SKM-1 (cell line): Measurements from ENCODE around the gene EFHC1.

Experiments used
- DNase-seq: peaks from one replicate; lab custom pipeline; 2025; ENCODE audit not compliant: unreplicated experiment; lab: John Stamatoyannopoulos, UW

The EFHC1 gene

GRCh38 chr6:52551483-52552277, 131.5 kb downstream of the EFHC1 start:
- no peak for DNase-seq

- no peak for DNase-seq
Measured at GRCh38 chr6:52552278-52552643, 132.1 kb downstream of the EFHC1 start.

GRCh38 chr6:52553158-52553557, 133.0 kb downstream of the EFHC1 start:
- DNase-seq = no peak

GRCh38 chr6:52553719-52554118, 133.6 kb downstream of the EFHC1 start:
- no peak for DNase-seq

DNA sequence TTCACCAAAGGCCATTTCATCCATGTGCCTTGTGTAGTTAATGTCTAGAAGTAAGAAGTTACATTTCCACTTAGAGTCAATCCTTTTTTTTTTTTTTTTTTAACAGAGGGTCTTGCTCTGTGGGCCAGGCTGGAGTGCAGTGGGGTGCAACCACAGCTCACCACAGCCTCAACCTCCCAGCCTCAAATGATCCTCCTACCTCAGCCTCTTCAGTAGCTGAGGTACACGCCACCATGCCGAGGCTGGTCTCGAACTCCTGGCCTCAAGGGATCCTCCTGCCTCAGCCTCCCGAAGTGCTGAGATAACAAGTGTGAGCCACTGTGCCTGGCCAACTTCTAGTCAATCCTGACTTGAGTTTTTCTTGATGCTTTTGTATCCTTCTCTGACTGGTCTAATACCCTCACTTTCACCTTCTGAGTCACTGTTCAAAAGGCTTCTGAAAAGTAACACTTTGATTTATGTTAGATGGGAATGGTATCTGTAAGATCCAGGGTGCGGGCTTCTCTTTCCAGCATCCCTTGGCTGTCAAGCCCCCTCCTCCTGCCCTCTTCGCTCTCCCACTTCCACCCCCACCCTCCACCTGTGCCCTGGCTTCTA, 134.6 kb downstream of the EFHC1 start:
- DNase-seq = no peak

DNA sequence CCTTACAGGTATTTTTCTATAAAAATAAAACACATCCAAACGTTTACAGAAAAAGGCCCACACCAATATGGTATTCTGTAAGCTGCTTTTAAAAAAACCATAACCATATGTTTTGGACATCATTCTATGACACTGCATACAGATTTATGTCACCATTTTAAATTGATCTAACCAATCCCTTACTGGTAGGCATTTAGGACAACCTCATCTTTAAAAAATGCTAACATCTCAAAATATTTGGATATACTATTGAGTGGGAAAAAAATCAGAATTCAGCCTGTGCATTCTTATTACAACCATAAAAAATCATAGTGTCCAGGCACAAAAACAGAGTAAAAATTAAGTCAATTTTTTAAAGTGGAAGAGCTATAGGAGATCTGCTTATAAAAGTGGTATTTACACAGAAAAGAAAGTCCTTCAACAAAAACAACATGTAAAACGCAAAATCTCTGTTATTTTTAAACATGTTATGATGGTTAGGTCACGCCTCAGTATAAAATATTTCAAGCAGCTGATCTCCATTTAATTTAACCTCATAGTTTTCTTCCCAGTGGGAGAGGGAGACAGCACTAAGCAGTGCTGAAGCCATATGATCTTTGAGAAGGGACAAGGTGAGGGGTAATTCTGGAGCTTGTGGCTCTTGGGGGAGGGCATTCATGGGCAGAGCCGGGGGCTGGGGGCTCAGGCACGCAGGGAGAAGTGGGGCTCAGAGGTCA, 135.5 kb downstream of the EFHC1 start:
- DNase-seq = no peak

DNA sequence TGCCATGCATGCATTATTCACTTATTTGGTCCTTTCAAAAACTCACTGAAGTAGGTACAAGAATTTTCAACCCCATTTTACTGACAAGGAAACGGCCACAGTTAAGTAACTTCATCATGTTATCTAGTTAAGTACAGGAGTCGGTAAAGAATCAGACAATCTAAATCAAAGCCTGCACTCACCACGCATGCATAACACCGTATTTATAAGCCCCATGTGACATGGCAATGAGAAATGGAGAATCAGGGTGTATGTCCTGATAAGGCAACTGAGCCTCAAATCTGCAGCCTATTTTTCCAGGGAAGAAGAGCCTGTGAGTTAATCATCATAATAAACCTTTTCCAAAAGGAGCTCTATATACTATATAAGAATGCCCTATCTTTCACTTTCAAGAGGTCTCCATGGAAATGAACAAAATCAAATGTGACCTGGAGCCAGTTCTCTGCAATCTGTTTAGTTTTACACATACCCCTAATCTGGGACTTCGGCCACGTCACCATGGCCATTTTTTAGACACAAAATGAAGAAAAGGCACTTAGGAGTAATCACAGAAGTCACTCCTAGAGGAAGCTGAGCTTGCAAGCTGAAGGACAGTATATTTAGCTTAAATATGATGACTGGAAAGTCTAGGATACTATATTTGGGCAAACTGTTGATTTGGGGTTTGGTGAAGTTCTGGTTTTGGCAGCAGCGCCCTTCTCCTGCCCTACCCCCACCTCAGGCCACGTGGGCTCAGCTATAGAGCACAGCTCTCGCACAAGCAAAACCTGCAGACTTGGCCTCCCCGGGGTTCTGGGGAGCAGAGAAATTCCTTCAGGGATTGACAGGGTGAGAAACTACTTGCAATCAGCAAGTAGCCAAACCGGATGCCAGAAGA, 137.5 kb downstream of the EFHC1 start:
- DNase-seq = no peak

GRCh38 chr6:52558266-52559000, 138.3 kb downstream of the EFHC1 start:
- no peak for DNase-seq

GRCh38 chr6:52560462-52560861, 140.3 kb downstream of the EFHC1 start:
- DNase-seq = no peak

- DNase-seq = no peak
Measured at GRCh38 chr6:52562911-52563310, 142.8 kb downstream of the EFHC1 start.

- no peak for DNase-seq
Measured at GRCh38 chr6:52564856-52565255, 144.7 kb downstream of the EFHC1 start.

GRCh38 chr6:52566201-52566600, 146.1 kb downstream of the EFHC1 start:
- no peak for DNase-seq

GRCh38 chr6:52566853-52567279, 146.7 kb downstream of the EFHC1 start:
- no peak for DNase-seq

DNA sequence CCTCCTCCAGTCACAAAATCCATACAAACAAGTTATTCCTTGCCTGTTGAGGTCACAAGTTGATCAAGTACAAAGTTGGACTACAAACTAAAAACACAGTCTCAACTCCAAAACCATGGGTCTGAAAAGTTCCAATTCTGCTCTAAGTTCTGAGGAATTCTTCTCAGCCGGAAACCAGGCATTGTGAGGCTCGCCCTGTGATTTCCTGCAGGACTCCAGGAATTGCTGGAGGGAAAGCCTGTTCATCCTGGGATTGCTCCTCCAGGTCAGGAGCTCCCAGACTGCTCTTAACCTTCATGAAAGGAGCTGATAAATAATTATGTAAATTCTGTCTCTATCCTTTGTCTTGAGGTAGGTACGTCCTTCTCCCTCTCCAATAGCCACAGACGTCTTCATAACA, 148.2 kb downstream of the EFHC1 start:
- DNase-seq = no peak

- no peak for DNase-seq
Measured at GRCh38 chr6:52570291-52570700, 150.2 kb downstream of the EFHC1 start.

DNA sequence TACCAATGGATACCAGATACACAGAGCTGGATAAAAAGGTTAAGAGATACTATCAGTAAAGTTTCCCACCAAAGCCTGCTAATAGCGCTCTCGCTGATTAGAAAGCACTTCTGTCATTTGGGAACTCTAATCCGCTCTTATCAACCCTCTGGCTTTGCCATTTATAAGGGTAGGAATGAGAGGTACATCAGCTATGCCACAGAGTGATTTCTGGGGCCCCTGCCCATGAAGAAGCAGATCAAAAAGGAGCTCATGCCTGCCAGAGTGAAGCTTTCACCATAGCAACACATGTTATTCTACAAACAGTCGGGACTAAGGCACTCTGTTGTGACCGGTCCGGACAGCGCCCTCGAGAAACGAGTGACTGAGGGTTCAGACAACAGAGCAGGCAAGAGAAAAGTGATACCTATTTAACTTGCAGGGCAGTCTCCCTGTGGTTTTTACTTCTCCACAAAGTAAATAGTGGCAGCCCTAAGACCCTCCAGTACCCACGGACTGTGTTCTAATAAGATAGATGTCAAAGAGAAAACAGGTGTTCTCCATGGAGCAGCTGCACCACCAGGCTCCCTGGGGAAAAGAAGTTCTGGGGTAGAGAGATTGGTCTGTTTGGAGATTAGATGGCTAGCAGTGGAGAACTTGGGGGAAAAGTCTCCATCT, 151.1 kb downstream of the EFHC1 start:
- DNase-seq = no peak

GRCh38 chr6:52572536-52572935, 152.4 kb downstream of the EFHC1 start:
- DNase-seq = no peak

DNA sequence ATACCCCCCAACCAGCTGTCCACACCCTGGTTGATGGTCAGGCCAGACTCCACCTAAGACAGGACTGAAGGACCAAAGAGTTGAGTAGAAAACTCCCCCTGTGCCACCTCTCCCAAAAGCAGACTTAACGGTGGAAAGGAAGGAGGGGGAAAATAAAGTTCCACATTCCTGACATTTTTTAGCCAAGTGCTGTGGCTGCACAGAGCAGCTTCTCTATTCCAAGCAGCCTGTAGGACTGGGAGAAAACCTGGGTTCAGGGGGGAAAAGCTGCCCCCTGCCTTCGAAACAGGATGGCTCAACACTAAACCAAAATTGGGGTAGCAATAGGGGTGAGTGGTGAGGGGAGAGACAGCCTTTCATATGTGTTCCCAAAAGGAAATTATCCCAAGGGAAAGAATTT, 153.2 kb downstream of the EFHC1 start:
- DNase-seq = no peak
